Caco-2 (cell line): ENCODE data around the gene CDON. TPM values are rescaled to one million over a fixed set of nuclear protein-coding genes. Genes with fewer than 3 reads are reported as not detected.

Experiments
- BruUV-seq: library from RNA; stranded (reverse); fragments of 400-500 nt; replicated peaks from 2 replicates; lab custom pipeline; 2021; lab: Mats Ljungman, UMichigan
- CTCF ChIA-PET: fragments of 300-600 bp; sonication (Branson Sonifier 250); formaldehyde crosslinking; loops from one replicate; lab custom pipeline; 2022; ENCODE audit warnings: antibody characterized with exemption; lab: Charles Lee
- POLR2A ChIA-PET: fragments of 300-600 bp; sonication (Branson Sonifier 250); formaldehyde crosslinking; loops from one replicate; lab custom pipeline; 2022; ENCODE audit warnings: antibody characterized with exemption; lab: Charles Lee
- DNase-seq, 2 experiments: peaks; one replicate each; pipeline versions ENCODE4 v3.0.0 to v3.0.0-alpha.2; 2020 to 2022
- H3K27me3 ChIP-seq: replicated peaks from 2 replicates; pipeline ENCODE4 v1.6.0; 2011; ENCODE audit warnings: low read length; ENCODE audit not compliant: control insufficient read depth, insufficient read depth
- H3K36me3 ChIP-seq: 2 replicates; pipeline ENCODE4 v1.5.1; 2011; ENCODE audit warnings: low read length; ENCODE audit not compliant: control insufficient read depth, insufficient read depth
- H3K4me1 ChIP-seq: fragments of 250-450 bp; sonication (Bioruptor Pico); 2 replicates; pipeline ENCODE4 v1.5.1; 2020; ENCODE audit warnings: mild to moderate bottlenecking
- H3K4me3 ChIP-seq: 2 replicates; pipeline ENCODE4 v1.5.1; 2011; ENCODE audit warnings: low read depth, mild to moderate bottlenecking, control low read depth, low read length
- H3K9me3 ChIP-seq: fragments of 250-450 bp; sonication (Bioruptor Pico); 2 replicates; pipeline ENCODE4 v1.5.1; 2020; ENCODE audit warnings: mild to moderate bottlenecking, moderate library complexity
- H3K27ac Mint-ChIP-seq: one replicate; pipeline ENCODE4 v1.8.0; 2022; ENCODE audit warnings: mixed read lengths; ENCODE audit not compliant: unreplicated experiment
- H3K27me3 Mint-ChIP-seq: one replicate; pipeline ENCODE4 v1.8.0; 2022; ENCODE audit warnings: mixed read lengths; ENCODE audit not compliant: insufficient read depth, unreplicated experiment
- H3K36me3 Mint-ChIP-seq: one replicate; pipeline ENCODE4 v1.8.0; 2022; ENCODE audit warnings: mild to moderate bottlenecking, mixed read lengths; ENCODE audit not compliant: insufficient read depth, unreplicated experiment
- H3K4me1 Mint-ChIP-seq: one replicate; pipeline ENCODE4 v1.8.0; 2022; ENCODE audit warnings: low read depth, mixed read lengths; ENCODE audit not compliant: unreplicated experiment
- H3K4me3 Mint-ChIP-seq: one replicate; pipeline ENCODE4 v1.8.0; 2022; ENCODE audit warnings: mild to moderate bottlenecking, moderate library complexity, mixed read lengths; ENCODE audit not compliant: unreplicated experiment
- H3K9me3 Mint-ChIP-seq: one replicate; pipeline ENCODE4 v1.8.0; 2022; ENCODE audit warnings: mixed read lengths; ENCODE audit not compliant: unreplicated experiment
- intact Hi-C: fragments of 100-400 bp; cut with micrococcal nuclease; formaldehyde crosslinking; loops from one replicate; pipeline ENCODE4 v1.10.0; 2022; ENCODE audit not compliant: unreplicated experiment
- total RNA-seq: library from RNA; stranded (reverse); gene quantifications from 2 replicates; pipeline ENCODE4 v1.2.3, GENCODE V29; 2022
- TF ChIP-seq, protein P1 (sequence below), 2 experiments: fragments of 200-600 bp in 1 of 2; IDR thresholded peaks; 1 replicate in 1 of 2; 2 replicates in 1 of 2; pipeline versions ENCODE4 v1.5.1 to v1.8.0; 2011 to 2022; ENCODE audit warnings: antibody characterized with exemption in 1 of 2, control low read depth in 1 of 2, inconsistent platforms in 1 of 2, low read depth in 1 of 2, low read length in 1 of 2, mild to moderate bottlenecking in 1 of 2, moderate library complexity in 1 of 2; ENCODE audit not compliant: insufficient read depth in 1 of 2, severe bottlenecking in 1 of 2, unreplicated experiment in 1 of 2

The CDON gene
- total RNA-seq, 1 experiment from 2014 or later = 6.8 TPM

DNA sequence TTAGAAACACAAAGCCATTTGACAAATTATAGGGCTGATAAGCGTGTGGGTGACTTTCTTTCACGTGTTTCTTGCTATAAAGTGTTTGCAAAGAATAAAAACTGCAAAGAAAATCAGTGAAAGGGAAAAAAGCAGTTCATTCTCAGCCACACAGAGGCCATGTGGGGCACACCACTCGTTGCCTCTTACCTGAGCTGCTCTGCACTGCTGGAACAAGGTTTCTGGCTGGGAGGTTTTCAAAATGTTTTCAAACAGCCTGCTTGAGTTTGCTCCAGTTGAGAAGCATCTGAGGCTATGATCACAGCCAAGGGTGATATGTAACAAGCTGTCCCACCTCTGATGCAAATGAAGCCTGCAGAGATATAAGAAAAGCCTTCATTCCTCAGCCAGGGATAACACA, 131.6 kb downstream of the CDON start:
- no TSS peak for BruUV-seq

DNA sequence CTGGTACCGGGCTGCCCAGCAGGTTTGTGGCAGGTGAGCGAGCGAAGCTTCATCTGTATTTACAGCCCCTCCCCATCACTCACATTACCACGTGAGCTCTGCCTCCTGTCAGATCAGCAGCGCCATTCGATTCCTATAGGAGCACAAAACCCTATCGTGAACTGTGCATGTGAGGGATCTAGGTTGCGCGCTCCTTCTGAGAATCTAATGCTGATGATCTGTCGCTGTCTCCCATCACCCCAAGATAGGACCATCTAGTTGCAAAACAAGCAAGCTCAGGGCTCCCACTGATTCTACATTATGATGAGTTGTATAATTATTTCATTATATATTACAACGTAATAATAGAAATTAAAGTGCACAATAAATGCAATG, 132.6 kb downstream of the CDON start:
- no peaks in the 10 kb centered on the region for H3K4me1 Mint-ChIP-seq
- no peak overlapping the region for H3K27ac Mint-ChIP-seq
- Histone ChIP-seq H3K4me1 (no peaks in the 10 kb centered on the region), H3K9me3 (no peaks in the 10 kb centered on the region), H3K36me3 (no peaks in the 10 kb centered on the region), H3K4me3 (no peak overlapping the region), H3K27me3 (no peaks in the 10 kb centered on the region)
- H3K9me3 Mint-ChIP-seq = no peaks in the 10 kb centered on the region
- H3K27me3 Mint-ChIP-seq = peaks cover 15% of the 10 kb centered on the region
- BruUV-seq = no TSS peak
- intact Hi-C loops = no loop called here
- ChIA-PET POLR2A (no interaction called here), CTCF (no interaction called here)
- DNase-seq = no peak
- TF ChIP-seq, protein P1, sequence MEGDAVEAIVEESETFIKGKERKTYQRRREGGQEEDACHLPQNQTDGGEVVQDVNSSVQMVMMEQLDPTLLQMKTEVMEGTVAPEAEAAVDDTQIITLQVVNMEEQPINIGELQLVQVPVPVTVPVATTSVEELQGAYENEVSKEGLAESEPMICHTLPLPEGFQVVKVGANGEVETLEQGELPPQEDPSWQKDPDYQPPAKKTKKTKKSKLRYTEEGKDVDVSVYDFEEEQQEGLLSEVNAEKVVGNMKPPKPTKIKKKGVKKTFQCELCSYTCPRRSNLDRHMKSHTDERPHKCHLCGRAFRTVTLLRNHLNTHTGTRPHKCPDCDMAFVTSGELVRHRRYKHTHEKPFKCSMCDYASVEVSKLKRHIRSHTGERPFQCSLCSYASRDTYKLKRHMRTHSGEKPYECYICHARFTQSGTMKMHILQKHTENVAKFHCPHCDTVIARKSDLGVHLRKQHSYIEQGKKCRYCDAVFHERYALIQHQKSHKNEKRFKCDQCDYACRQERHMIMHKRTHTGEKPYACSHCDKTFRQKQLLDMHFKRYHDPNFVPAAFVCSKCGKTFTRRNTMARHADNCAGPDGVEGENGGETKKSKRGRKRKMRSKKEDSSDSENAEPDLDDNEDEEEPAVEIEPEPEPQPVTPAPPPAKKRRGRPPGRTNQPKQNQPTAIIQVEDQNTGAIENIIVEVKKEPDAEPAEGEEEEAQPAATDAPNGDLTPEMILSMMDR (IDR thresholded peaks at IDR 0.05; ENCODE audit: insufficient read depth in 1 of 2, low read depth in 1 of 2, low read length in 1 of 2, severe bottlenecking in 1 of 2, unreplicated experiment in 1 of 2) = no peak
- no peak overlapping the region for H3K4me3 Mint-ChIP-seq
- H3K36me3 Mint-ChIP-seq = no peaks in the 10 kb centered on the region

More for the DNA sequence above, 131.6 kb downstream of the CDON start:
- no peaks in the 10 kb centered on the region for H3K36me3 Mint-ChIP-seq
- H3K9me3 Mint-ChIP-seq = no peaks in the 10 kb centered on the region
- H3K27me3 Mint-ChIP-seq = peaks cover 15% of the 10 kb centered on the region
- CTCF ChIA-PET = no interaction called here
- no peak overlapping the region for H3K4me3 Mint-ChIP-seq
- H3K4me1 Mint-ChIP-seq = no peaks in the 10 kb centered on the region
- no peaks in the 10 kb centered on the region for H3K27me3 ChIP-seq
- TF ChIP-seq, protein P1 (IDR thresholded peaks at IDR 0.05; ENCODE audit: insufficient read depth in 1 of 2, low read depth in 1 of 2, low read length in 1 of 2, severe bottlenecking in 1 of 2, unreplicated experiment in 1 of 2) = no peak
- H3K9me3 ChIP-seq = no peaks in the 10 kb centered on the region
- POLR2A ChIA-PET = no interaction called here
- no peaks in the 10 kb centered on the region for H3K4me1 ChIP-seq
- no peak overlapping the region for H3K27ac Mint-ChIP-seq
- no peak for DNase-seq
- no peaks in the 10 kb centered on the region for H3K36me3 ChIP-seq
- intact Hi-C loops = no loop called here
- H3K4me3 ChIP-seq = no peak overlapping the region

DNA sequence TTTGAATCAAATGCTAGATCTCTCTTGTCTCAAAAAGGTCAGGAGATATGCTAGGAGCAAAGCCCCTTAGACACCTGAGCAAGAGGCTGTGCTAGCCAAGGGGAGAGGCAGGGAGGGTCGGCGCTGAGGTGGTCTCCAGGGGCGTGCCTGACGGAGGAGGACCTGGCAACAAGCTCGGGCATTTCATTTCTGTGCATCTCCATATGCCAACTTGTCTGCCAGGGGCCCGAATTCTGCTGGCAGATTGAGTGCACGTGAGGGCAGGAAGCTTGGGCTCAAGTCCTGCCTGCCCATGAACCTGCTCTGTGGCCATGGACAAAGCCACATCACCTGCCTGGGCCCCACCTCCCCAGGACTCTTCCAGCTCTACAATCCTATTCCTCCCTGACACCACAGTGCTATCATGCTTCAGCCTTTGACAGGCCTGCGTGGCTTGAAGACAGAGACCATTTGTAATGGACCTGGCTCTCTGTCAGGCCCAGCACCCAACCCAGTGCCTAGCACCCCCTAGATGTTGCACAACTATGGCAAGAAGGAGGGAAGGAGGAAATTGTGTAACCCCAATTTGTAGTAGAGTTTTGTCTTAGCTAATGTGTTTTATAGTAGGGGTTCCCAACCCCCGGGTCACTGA, 133.1 kb downstream of the CDON start:
- no TSS peak for BruUV-seq
- Histone ChIP-seq H3K4me1 (no peaks in the 10 kb centered on the region), H3K27me3 (no peaks in the 10 kb centered on the region), H3K4me3 (no peak overlapping the region), H3K36me3 (no peaks in the 10 kb centered on the region), H3K9me3 (no peaks in the 10 kb centered on the region)
- H3K4me1 Mint-ChIP-seq = no peaks in the 10 kb centered on the region
- ChIA-PET POLR2A (no interaction called here), CTCF (no interaction called here)
- H3K27me3 Mint-ChIP-seq = peaks cover 15% of the 10 kb centered on the region
- DNase-seq = no peak
- no peaks in the 10 kb centered on the region for H3K9me3 Mint-ChIP-seq
- H3K27ac Mint-ChIP-seq = no peak overlapping the region
- H3K4me3 Mint-ChIP-seq = no peak overlapping the region
- TF ChIP-seq, protein P1 (IDR thresholded peaks at IDR 0.05; ENCODE audit: insufficient read depth in 1 of 2, low read depth in 1 of 2, low read length in 1 of 2, severe bottlenecking in 1 of 2, unreplicated experiment in 1 of 2) = no peak
- no peaks in the 10 kb centered on the region for H3K36me3 Mint-ChIP-seq
- intact Hi-C loops = no loop called here
